GM12892 (cell line): Measurements from ENCODE around the gene PSMD11. TPM values are rescaled to one million over a fixed set of nuclear protein-coding genes. Genes with fewer than 3 reads are reported as not detected.
"Not testable (repeated sequence)": the region's sequence is repeated elsewhere in the genome, so short reads cannot be mapped to it uniquely, and the experiment has no call there.

ENCODE experiments used
- DNase-seq: peaks from one replicate; pipeline ENCODE4 v3.0.0; 2011; ENCODE audit not compliant: insufficient read length
- FAIRE-seq: peaks from 2 replicates; lab custom pipeline; 2011; peaks lifted over from hg19 to GRCh38; lab: Jason Lieb, UNC
- POLR2A ChIP-seq: IDR thresholded peaks from 2 replicates; pipeline ENCODE4 v1.6.1; 2011; ENCODE audit warnings: low read depth, low read length, control low read depth
- POLR2AphosphoS5 ChIP-seq: IDR thresholded peaks from 2 replicates; pipeline ENCODE4 v1.6.1; 2011; ENCODE audit warnings: low read depth, low read length, control low read depth
- TAF1 ChIP-seq: IDR thresholded peaks from 2 replicates; pipeline ENCODE4 v1.6.1; 2011; ENCODE audit warnings: low read depth, mild to moderate bottlenecking, control low read depth, low read length, borderline replicate concordance
- polyA plus RNA-seq: library from polyadenylated mRNA; unstranded; fragments of >200 nt; gene quantifications from one replicate; pipeline ENCODE4 v1.2.1, GENCODE V29; 2012; ENCODE audit warnings: missing spikeins, inconsistent platforms; ENCODE audit not compliant: missing spikeins

The PSMD11 gene
- polyA plus RNA-seq = 93.5 TPM

DNA sequence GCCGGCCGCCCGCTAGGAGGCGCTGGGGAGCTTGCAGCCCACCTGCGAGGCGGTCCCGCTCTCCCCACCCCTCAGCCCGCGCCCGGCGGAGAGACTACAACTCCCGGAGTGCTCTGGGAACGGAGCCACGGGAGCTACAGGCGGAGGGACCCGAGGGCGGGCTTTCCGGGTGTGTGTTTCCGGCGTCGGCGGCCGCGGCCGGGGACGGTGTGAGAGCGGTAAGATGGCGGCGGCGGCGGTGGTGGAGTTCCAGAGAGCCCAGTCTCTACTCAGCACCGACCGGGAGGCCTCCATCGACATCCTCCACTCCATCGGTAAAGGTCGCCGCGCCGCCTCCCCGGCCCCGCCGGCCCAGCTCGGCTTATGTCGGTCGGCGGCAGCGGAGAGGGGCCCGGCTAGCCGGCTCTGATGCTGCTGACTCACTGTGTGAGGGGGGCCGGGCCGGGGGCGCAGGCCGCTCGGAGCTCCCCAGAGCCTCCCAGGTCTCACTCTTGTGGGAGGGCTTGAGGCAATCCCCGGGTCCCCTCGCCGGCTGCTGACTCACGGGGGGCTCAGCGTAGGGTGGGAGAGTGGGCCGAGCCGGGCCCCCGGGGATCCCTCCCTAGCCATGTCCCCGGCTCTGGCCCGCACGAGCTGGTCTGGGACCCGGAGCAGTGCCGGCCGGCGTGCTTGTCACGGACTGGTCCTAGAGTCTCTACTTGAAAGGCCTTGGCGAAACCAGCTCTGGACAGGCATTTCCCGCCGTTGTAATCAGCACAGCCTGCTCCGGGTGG lies at the start of gene PSMD11:
Gene PSMD11, plus strand, starts transcription at position 210 of the 773 bp plus-strand sequence. Its CDS starts 14 bp downstream, at position 224.
- FAIRE-seq (peak; percentile 98), DNase-seq (peak; percentile 97)
- TF ChIP-seq TAF1 = peak; percentile 85; the same call in 1 of the 2 replicates
- peak; percentile 70; the same call in 1 of the 2 replicates for TF ChIP-seq POLR2A
- no peak for TF ChIP-seq POLR2AphosphoS5

DNA sequence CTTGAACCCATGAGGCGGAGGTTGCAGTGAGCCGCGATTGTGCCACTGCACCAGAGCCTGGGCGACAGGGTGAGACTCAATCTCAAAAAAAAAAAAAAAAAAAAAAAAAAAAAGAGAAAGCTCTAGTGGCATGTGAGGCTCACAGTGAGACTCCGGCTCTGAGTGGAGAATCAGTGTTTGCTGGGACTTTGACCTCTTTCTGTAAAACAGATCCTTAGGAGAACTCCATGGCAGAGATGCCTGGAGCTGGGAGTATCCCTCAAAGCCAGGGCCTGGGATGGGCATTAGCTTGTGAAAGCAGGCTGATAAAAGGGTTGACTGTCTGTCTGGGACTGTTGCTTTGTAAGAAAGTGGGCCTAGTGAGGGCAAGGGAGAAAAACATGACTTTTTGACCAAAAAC lies 48.0 kb upstream of the PSMD11 start:
- FAIRE-seq = no peak
- no peak for DNase-seq
- no peak for TF ChIP-seq POLR2A
- TF ChIP-seq POLR2AphosphoS5 = no peak
- TF ChIP-seq TAF1 = no peak

DNA sequence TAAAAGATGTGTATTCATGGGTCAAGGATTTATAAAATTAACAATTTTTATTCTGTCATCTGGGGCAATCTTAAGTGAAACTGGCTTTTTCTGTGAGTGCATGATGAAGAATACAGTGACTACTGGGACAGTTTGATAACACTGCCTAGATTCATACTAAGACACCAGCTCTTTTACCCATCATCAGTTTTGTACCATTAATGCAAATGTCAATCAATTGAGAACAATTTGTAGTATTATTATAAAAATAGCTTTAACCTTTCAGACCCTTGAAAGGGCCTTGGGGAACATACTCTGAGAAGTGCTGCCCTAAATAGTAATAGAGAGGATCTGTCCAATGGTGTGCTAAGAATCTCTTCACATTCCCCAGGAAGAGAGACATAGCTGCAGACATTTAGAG lies 45.4 kb upstream of the PSMD11 start:
- FAIRE-seq = no peak
- TF ChIP-seq TAF1 = no peak
- no peak for TF ChIP-seq POLR2A
- TF ChIP-seq POLR2AphosphoS5 = no peak
- no peak for DNase-seq

DNA sequence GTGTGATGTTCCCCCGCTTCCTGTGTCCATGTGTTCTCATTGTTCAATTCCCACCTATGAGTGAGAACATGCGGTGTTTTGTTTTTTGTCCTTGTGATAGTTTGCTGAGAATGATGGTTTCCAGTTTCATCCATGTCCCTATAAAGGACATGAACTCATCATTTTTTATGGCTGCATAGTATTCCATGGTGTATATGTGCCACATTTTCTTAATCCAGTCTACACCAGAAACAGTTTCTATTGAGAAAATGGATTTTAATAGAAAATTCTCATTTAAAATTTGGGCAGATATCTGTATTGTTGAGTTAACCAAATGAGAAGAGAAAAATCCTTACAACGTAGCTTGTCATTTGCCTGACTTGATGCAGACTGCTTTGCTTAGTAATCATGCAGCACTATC lies 34.2 kb upstream of the PSMD11 start:
- not testable (repeated sequence) for DNase-seq, FAIRE-seq

DNA sequence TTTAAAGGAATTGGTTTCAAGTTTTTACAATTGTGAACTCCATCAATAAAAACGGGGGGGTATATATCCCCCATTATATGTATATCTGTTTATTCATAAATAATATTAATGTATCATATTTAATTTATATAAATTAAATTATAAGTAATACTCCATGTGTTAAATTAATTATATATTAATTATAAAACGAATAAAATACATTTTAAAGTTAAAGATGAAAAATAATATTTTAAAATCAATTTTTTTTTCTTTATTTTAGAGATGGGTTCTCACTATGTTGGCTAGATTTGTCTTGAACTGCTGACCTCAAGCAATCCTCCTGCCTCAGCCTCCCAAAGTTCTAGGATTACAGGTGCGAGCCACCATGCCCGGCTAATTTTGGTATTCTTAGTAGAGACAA lies 17.4 kb upstream of the PSMD11 start:
- TF ChIP-seq POLR2A = no peak
- TF ChIP-seq POLR2AphosphoS5 = no peak
- TF ChIP-seq TAF1 = no peak
- no peak for FAIRE-seq
- no peak for DNase-seq

DNA sequence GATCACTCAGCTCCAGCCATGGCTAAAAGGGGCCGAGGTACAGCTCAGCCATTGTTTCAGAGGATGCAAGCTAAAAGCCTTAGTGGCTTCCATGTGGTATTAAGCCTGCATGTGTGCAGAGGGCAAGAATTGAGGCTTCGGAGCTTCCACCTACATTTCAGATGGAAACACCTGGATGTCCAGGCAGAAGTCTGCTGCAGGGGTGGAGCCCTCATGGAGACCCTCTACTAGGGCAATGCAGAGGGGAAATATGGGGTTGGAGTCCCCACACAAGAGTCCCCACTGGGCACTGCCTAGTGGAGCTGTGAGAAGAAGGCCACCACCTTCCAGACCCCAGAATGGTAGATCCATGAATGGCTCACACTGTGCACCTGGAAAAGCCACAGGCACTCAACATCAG lies 14.7 kb upstream of the PSMD11 start:
- DNase-seq (no peak), FAIRE-seq (no peak)
- no peak for TF ChIP-seq POLR2AphosphoS5
- TF ChIP-seq TAF1 = no peak
- TF ChIP-seq POLR2A = no peak

DNA sequence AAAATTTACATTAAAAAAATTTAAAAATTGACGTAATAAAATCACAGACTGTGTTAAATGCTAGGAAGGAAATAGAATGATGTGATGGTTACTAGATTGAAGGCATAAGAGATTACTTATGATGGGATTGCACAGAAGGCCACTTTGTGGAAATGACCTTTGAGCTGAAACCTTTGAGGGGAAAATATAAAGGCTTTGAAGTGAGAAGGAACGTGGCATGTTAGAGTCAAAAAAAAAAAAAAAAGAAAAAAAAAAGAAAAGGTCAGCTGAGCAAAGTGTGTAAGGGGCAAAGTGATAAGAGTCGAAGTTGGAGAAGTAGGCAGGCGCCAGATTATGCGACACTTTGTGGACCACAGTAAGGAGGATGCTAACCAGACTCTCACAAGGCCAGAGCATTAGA lies 3.6 kb upstream of the PSMD11 start:
- FAIRE-seq (no peak), DNase-seq (no peak)
- no peak for TF ChIP-seq TAF1
- no peak for TF ChIP-seq POLR2AphosphoS5
- TF ChIP-seq POLR2A = no peak

DNA sequence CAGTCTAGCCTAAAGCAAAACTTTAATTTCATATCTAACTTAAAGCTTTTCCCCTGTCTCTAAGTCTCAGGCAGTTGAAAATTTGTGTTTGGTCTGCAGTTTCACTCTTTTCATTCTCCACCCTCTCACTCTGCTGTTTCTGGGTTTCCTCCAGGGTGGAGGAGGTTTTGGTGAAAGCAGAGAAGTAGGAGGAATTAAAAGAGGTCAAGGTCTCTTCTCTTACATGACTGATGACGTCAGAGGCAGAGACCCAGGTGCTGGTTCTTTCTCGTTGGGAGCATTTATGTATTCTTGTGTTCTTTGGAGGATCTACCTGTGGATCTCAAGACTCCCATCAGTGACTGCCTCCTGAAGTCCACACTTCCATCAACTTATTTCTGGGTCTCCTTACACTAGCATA lies 2.4 kb upstream of the PSMD11 start:
- FAIRE-seq (no peak), DNase-seq (no peak)
- TF ChIP-seq TAF1 (no peak), POLR2AphosphoS5 (no peak), POLR2A (no peak)

DNA sequence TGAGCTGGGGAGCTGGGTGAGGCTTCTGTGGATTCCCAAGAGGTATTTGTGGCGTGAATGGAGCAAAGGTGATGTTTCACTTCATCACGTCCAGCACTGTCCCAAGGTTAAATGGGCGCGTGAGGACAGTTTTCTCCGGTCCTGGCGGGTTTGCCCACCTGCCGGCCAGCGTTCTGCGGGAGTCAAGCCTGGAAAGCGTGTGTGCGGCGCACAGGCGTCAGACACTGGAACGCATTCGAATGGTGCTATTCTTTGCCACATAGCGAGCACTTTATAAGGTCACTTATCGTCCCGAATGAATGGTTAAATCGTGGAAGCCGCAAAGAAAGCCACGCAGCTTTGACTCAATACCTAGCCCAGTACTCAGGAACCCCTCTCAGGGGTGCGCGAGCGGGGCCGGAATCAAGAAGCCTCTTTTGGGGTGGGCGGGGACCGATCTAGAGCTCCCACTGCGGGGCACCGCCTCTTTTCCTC lies 446 bp upstream of the PSMD11 start:
- TF ChIP-seq POLR2AphosphoS5 = no peak
- no peak for TF ChIP-seq POLR2A
- no peak for TF ChIP-seq TAF1
- DNase-seq (no peak), FAIRE-seq (no peak)

DNA sequence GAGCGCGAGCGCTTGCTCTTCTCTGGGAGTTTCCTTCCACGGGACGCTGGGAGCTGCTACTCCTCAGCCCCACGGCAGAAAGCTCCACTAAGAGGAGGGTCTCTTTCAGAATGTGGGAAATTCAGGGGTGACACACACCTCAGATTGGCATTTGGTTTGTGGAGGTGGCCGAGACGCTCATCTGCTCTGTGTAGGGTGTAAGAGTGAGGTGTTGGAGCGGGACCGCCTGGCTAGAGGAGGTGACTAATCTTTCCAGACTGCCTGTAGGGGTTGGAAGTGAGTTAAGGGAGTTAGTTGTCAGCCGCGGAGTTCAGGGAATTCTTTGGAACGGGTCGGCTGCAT lies 735 bp downstream of the PSMD11 start:
- no peak for FAIRE-seq
- no peak for DNase-seq
- TF ChIP-seq POLR2A = no peak

DNA sequence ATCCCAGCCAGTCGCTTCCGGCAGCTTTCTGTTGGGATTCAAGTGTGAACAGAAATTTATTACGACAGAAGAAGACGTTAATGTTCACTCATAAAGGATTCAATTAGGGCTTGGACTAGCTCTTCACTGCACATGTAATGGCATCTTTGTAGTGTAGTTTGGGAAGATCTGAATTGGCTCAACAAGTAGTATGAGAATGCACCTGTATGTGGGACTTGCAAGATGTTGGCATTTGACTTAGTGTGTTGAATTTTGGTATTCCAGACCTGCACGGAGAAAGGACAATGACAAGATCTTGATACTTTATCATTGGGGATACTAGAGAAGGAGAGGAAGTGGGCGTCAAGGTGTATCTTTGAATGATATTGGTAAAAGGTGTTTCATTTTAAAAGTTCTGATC lies 1.2 kb downstream of the PSMD11 start:
- FAIRE-seq (no peak), DNase-seq (no peak)
- TF ChIP-seq TAF1 (no peak), POLR2AphosphoS5 (no peak), POLR2A (no peak)

DNA sequence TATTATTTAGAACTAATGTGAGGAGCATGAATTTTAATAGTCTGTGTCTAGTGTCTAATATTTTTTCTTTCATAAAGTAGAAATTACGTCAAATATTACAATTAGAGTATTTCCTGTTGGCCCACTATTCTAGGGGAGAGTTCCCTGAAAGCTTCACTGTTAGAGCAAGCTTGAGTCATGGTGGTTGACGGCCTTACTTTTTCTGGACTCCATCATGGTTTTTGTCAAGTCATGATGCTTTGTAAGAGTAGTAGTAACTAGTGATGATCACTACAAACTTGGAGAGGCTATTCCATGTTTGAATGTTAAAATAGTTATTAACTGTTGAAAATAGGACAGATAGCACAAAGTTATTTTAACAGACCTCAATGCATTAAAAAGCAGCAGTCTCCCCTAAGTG lies 1.7 kb downstream of the PSMD11 start:
- no peak for FAIRE-seq
- TF ChIP-seq POLR2A (no peak), POLR2AphosphoS5 (no peak), TAF1 (no peak)
- DNase-seq = no peak
